ENCODE results near the gene TUBGCP3.

- TF ChIP-seq POLR2A (IDR thresholded peaks at IDR 0.05) (no peak), CTCF (IDR thresholded peaks at IDR 0.05) (no peak), EP300 (IDR thresholded peaks at IDR 0.05; ENCODE audit: low read depth) (no peak), POLR2AphosphoS5 (IDR thresholded peaks at IDR 0.05) (no peak)
Observed at GRCh38 chr13:112618501-112618900, 30.5 kb upstream of the TUBGCP3 start.
